WTC11 (cell line): Measurements from ENCODE around the gene CCDC178.

Experiments used
- ESRRA ChIP-seq: sonication (generic); formaldehyde crosslinking; IDR thresholded peaks from 2 replicates; pipeline ENCODE4 v1.8.1; 2022; ENCODE audit warnings: mild to moderate bottlenecking, missing genetic modification reagents, borderline replicate concordance
- JUN ChIP-seq: sonication (generic); formaldehyde crosslinking; IDR thresholded peaks from 2 replicates; pipeline ENCODE4 v1.8.0; 2023; ENCODE audit warnings: mild to moderate bottlenecking, missing genetic modification reagents
- NFYB ChIP-seq: sonication (generic); formaldehyde crosslinking; conservative IDR thresholded peaks from 2 replicates; pipeline ENCODE4 v1.8.0; 2022; ENCODE audit warnings: low read depth, missing genetic modification reagents
- SMAD3 ChIP-seq: sonication (generic); formaldehyde crosslinking; IDR thresholded peaks from 2 replicates; pipeline ENCODE4 v1.8.0; 2022; ENCODE audit warnings: missing genetic modification reagents, mild to moderate bottlenecking, borderline replicate concordance
- TEAD4 ChIP-seq: sonication (generic); formaldehyde crosslinking; IDR thresholded peaks from 2 replicates; pipeline ENCODE4 v1.8.0; 2022; ENCODE audit warnings: mild to moderate bottlenecking, missing genetic modification reagents
- ZNF317 ChIP-seq: sonication (generic); formaldehyde crosslinking; IDR thresholded peaks from 2 replicates; pipeline ENCODE4 v1.8.1; 2023; ENCODE audit warnings: low read depth, mild to moderate bottlenecking, moderate library complexity, missing genetic modification reagents, borderline replicate concordance
- ZNF416 ChIP-seq: fragments of 250-450 bp; sonication (Bioruptor Pico); IDR thresholded peaks from 2 replicates; pipeline ENCODE4 v1.9.0; 2021; ENCODE audit warnings: mild to moderate bottlenecking, inconsistent platforms
- TF ChIP-seq, protein P1 (sequence below): fragments of 200-600 bp; IDR thresholded peaks from 2 replicates; pipeline ENCODE4 v1.8.0; 2022; ENCODE audit warnings: antibody characterized with exemption
- TF ChIP-seq, protein P2 (sequence below): sonication (generic); formaldehyde crosslinking; IDR thresholded peaks from 2 replicates; pipeline ENCODE4 v1.8.1; 2022; ENCODE audit warnings: missing genetic modification reagents, borderline replicate concordance
- TF ChIP-seq, protein P3 (sequence below): sonication (generic); formaldehyde crosslinking; conservative IDR thresholded peaks from 2 replicates; pipeline ENCODE4 v1.8.1; 2023; ENCODE audit warnings: mild to moderate bottlenecking, low read depth, missing genetic modification reagents, moderate library complexity
- TF ChIP-seq, protein P4 (sequence below): sonication (generic); formaldehyde crosslinking; IDR thresholded peaks from 2 replicates; pipeline ENCODE4 v1.8.0; 2023; ENCODE audit warnings: missing genetic modification reagents

DNA sequence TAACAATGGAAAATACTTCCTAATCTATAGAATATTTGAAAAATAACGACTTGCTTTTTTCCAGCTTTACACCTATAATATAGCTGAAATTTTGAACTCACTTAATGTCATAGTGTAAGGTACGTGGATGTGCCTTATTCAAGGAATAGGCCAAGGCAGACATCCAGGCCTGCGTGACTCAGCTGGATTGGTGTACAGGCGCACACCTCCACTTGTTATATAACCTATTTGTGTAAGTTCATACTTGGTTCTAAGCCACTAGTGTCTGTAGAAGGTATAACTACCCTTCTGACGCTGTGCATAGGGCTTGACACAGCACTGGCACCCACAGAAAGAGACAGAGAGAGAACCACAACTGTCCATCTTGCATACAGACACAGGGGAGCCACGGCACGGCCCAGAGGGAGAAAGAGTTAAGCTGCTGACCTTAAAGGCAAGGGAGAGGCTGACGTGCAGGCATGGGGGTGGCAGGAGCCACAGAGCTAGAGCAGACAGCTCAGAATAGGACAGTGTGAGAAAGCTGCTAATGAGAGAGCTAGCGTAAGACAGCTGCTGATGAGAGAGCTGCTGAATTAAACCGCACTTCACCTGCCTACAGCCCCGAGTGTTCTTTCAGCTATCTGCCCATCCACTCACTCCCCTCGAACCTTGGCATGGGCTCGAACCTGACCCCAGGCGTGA is 16.1 kb downstream of the CCDC178 start:
- TF ChIP-seq, protein P1, sequence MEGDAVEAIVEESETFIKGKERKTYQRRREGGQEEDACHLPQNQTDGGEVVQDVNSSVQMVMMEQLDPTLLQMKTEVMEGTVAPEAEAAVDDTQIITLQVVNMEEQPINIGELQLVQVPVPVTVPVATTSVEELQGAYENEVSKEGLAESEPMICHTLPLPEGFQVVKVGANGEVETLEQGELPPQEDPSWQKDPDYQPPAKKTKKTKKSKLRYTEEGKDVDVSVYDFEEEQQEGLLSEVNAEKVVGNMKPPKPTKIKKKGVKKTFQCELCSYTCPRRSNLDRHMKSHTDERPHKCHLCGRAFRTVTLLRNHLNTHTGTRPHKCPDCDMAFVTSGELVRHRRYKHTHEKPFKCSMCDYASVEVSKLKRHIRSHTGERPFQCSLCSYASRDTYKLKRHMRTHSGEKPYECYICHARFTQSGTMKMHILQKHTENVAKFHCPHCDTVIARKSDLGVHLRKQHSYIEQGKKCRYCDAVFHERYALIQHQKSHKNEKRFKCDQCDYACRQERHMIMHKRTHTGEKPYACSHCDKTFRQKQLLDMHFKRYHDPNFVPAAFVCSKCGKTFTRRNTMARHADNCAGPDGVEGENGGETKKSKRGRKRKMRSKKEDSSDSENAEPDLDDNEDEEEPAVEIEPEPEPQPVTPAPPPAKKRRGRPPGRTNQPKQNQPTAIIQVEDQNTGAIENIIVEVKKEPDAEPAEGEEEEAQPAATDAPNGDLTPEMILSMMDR: no peak
- no peak for TF ChIP-seq JUN (CRISPR knock-in tag)
- TF ChIP-seq, protein P2, sequence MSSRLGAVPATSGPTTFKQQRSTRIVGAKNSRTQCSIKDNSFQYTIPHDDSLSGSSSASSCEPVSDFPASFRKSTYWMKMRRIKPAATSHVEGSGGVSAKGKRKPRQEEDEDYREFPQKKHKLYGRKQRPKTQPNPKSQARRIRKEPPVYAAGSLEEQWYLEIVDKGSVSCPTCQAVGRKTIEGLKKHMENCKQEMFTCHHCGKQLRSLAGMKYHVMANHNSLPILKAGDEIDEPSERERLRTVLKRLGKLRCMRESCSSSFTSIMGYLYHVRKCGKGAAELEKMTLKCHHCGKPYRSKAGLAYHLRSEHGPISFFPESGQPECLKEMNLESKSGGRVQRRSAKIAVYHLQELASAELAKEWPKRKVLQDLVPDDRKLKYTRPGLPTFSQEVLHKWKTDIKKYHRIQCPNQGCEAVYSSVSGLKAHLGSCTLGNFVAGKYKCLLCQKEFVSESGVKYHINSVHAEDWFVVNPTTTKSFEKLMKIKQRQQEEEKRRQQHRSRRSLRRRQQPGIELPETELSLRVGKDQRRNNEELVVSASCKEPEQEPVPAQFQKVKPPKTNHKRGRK: no peak
- no peak for TF ChIP-seq NFYB
- TF ChIP-seq, protein P3, sequence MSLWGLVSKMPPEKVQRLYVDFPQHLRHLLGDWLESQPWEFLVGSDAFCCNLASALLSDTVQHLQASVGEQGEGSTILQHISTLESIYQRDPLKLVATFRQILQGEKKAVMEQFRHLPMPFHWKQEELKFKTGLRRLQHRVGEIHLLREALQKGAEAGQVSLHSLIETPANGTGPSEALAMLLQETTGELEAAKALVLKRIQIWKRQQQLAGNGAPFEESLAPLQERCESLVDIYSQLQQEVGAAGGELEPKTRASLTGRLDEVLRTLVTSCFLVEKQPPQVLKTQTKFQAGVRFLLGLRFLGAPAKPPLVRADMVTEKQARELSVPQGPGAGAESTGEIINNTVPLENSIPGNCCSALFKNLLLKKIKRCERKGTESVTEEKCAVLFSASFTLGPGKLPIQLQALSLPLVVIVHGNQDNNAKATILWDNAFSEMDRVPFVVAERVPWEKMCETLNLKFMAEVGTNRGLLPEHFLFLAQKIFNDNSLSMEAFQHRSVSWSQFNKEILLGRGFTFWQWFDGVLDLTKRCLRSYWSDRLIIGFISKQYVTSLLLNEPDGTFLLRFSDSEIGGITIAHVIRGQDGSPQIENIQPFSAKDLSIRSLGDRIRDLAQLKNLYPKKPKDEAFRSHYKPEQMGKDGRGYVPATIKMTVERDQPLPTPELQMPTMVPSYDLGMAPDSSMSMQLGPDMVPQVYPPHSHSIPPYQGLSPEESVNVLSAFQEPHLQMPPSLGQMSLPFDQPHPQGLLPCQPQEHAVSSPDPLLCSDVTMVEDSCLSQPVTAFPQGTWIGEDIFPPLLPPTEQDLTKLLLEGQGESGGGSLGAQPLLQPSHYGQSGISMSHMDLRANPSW: no peak
- TF ChIP-seq TEAD4 (CRISPR knock-in tag): no peak
- TF ChIP-seq, protein P4, sequence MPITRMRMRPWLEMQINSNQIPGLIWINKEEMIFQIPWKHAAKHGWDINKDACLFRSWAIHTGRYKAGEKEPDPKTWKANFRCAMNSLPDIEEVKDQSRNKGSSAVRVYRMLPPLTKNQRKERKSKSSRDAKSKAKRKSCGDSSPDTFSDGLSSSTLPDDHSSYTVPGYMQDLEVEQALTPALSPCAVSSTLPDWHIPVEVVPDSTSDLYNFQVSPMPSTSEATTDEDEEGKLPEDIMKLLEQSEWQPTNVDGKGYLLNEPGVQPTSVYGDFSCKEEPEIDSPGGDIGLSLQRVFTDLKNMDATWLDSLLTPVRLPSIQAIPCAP (CRISPR knock-in tag): no peak
- no peak for TF ChIP-seq ZNF416 (CRISPR knock-in tag)
- no peak for TF ChIP-seq ZNF317
- TF ChIP-seq ESRRA (CRISPR knock-in tag): no peak
- no peak for TF ChIP-seq SMAD3 (CRISPR knock-in tag)
